MM.1S (cell line): ENCODE data around the gene NTM.

ENCODE experiments used
- DNase-seq: peaks from one replicate; pipeline ENCODE4 v3.0.0-alpha.2; 2015
- H2AFZ ChIP-seq: fragments of 300-600 bp; sonication (generic); 2 replicates; pipeline ENCODE4 v1.6.0; 2016; ENCODE audit warnings: antibody characterized with exemption, low read length
- H3F3A ChIP-seq: fragments of 300-600 bp; sonication (generic); 2 replicates; pipeline ENCODE4 v1.6.1; 2016; ENCODE audit warnings: mild to moderate bottlenecking, antibody characterized with exemption, low read length, moderate library complexity, mixed read lengths; ENCODE audit not compliant: insufficient read depth
- H3K27ac ChIP-seq: fragments of 300-600 bp; sonication (generic); 2 replicates; pipeline ENCODE4 v1.5.1; 2016; ENCODE audit warnings: mild to moderate bottlenecking, low read length
- H3K27me3 ChIP-seq: fragments of 300-600 bp; sonication (generic); replicated peaks from 2 replicates; pipeline ENCODE4 v1.6.0; 2016; ENCODE audit warnings: low read length; ENCODE audit not compliant: insufficient read depth
- H3K36me3 ChIP-seq: fragments of 300-600 bp; sonication (generic); replicated peaks from 2 replicates; pipeline ENCODE4 v1.6.1; 2016; ENCODE audit warnings: mild to moderate bottlenecking, low read length, mixed read lengths; ENCODE audit not compliant: insufficient read depth
- H3K4me1 ChIP-seq: fragments of 300-600 bp; sonication (generic); 2 replicates; pipeline ENCODE4 v1.6.1; 2016; ENCODE audit warnings: low read length, mixed read lengths
- H3K4me2 ChIP-seq: fragments of 300-600 bp; sonication (generic); 2 replicates; pipeline ENCODE4 v1.6.0; 2016; ENCODE audit warnings: low read depth, low read length
- H3K4me3 ChIP-seq: fragments of 300-600 bp; sonication (generic); 2 replicates; pipeline ENCODE4 v1.5.1; 2016; ENCODE audit warnings: low read length, mixed read lengths
- H3K79me2 ChIP-seq: fragments of 300-600 bp; sonication (generic); 2 replicates; pipeline ENCODE4 v1.6.1; 2016; ENCODE audit warnings: mixed run types, low read length, mixed read lengths
- H3K9ac ChIP-seq: fragments of 300-600 bp; sonication (generic); 2 replicates; pipeline ENCODE4 v1.6.1; 2016; ENCODE audit warnings: low read length, mixed read lengths
- H3K9me2 ChIP-seq: fragments of 300-600 bp; sonication (generic); replicated peaks from 2 replicates; pipeline ENCODE4 v1.6.1; 2016; ENCODE audit warnings: mild to moderate bottlenecking, low read length, mixed read lengths; ENCODE audit not compliant: insufficient read depth
- H3K9me3 ChIP-seq: fragments of 300-600 bp; sonication (generic); replicated peaks from 2 replicates; pipeline ENCODE4 v1.6.1; 2016; ENCODE audit warnings: mild to moderate bottlenecking, low read length, mixed read lengths; ENCODE audit not compliant: insufficient read depth
- H4K20me1 ChIP-seq: fragments of 300-600 bp; sonication (generic); 2 replicates; pipeline ENCODE4 v1.6.1; 2016; ENCODE audit warnings: mild to moderate bottlenecking, low read length, moderate library complexity, mixed read lengths; ENCODE audit not compliant: insufficient read depth
- CTCF ChIP-seq: fragments of 300-600 bp; sonication (generic); IDR thresholded peaks from 2 replicates; pipeline ENCODE4 v1.5.1; 2016; ENCODE audit warnings: antibody characterized with exemption, low read length, mixed read lengths
- EZH2 ChIP-seq: fragments of 300-600 bp; sonication (generic); optimal IDR thresholded peaks from 2 replicates; pipeline ENCODE3; 2017; ENCODE audit warnings: low read depth, mild to moderate bottlenecking, antibody characterized with exemption, low read length, mixed read lengths
- EZH2phosphoT487 ChIP-seq: fragments of 300-600 bp; sonication (generic); IDR thresholded peaks from 2 replicates; pipeline ENCODE4 v1.6.1; 2018; ENCODE audit warnings: antibody characterized with exemption, low read length

NTM gene

GRCh38 chr11:131588057-131588456 is 217.6 kb downstream of the NTM start:
- no peaks in the 10 kb centered on the region for H3K9me2 ChIP-seq
- no peak overlapping the region for H3K4me3 ChIP-seq
- no peaks in the 10 kb centered on the region for H4K20me1 ChIP-seq
- H3K36me3 ChIP-seq: no peaks in the 10 kb centered on the region
- TF ChIP-seq EZH2phosphoT487 (no peak), CTCF (no peak), EZH2 (no peak)
- no peaks in the 10 kb centered on the region for H3K9me3 ChIP-seq
- H3K9ac ChIP-seq: no peak overlapping the region
- no peaks in the 10 kb centered on the region for H3K4me1 ChIP-seq
- H3K4me2 ChIP-seq: no peak overlapping the region
- no peaks in the 10 kb centered on the region for H3K79me2 ChIP-seq
- no peaks in the 10 kb centered on the region for H3K27me3 ChIP-seq
- H3K27ac ChIP-seq: no peak overlapping the region
- no peaks in the 10 kb centered on the region for H3F3A ChIP-seq
- DNase-seq: no peak
- no peak overlapping the region for H2AFZ ChIP-seq

- no peaks in the 10 kb centered on the region for H3K36me3 ChIP-seq
- no peaks in the 10 kb centered on the region for H3K4me1 ChIP-seq
- H3F3A ChIP-seq: no peaks in the 10 kb centered on the region
- no peak overlapping the region for H3K9ac ChIP-seq
- no peaks in the 10 kb centered on the region for H4K20me1 ChIP-seq
- no peaks in the 10 kb centered on the region for H3K9me2 ChIP-seq
- H3K27ac ChIP-seq: no peak overlapping the region
- H3K9me3 ChIP-seq: no peaks in the 10 kb centered on the region
- no peak overlapping the region for H2AFZ ChIP-seq
- DNase-seq: no peak
- no peak overlapping the region for H3K4me3 ChIP-seq
- no peak overlapping the region for H3K4me2 ChIP-seq
- TF ChIP-seq EZH2phosphoT487: no peak
- no peak for TF ChIP-seq CTCF
- TF ChIP-seq EZH2: no peak
- no peaks in the 10 kb centered on the region for H3K27me3 ChIP-seq
- H3K79me2 ChIP-seq: no peaks in the 10 kb centered on the region
Measured at GRCh38 chr11:131591051-131591461, 220.6 kb downstream of the NTM start.

GRCh38 chr11:131592152-131592551 is 221.7 kb downstream of the NTM start:
- no peaks in the 10 kb centered on the region for H3K4me1 ChIP-seq
- no peaks in the 10 kb centered on the region for H3K27me3 ChIP-seq

More at GRCh38 chr11:131592152-131592551, 221.7 kb downstream of the NTM start:
- Histone ChIP-seq H3K9ac (no peak overlapping the region), H3K79me2 (no peaks in the 10 kb centered on the region), H3K9me3 (no peaks in the 10 kb centered on the region), H2AFZ (no peak overlapping the region), H3K4me3 (no peak overlapping the region), H3K36me3 (no peaks in the 10 kb centered on the region), H3K9me2 (no peaks in the 10 kb centered on the region), H3K4me2 (no peak overlapping the region), H3K27ac (no peak overlapping the region), H3F3A (no peaks in the 10 kb centered on the region), H4K20me1 (no peaks in the 10 kb centered on the region)
- DNase-seq: no peak
- TF ChIP-seq CTCF (no peak), EZH2phosphoT487 (no peak), EZH2 (no peak)
